SK-N-SH (cell line): ENCODE data around the gene SAMM50. TPM values are rescaled to one million over a fixed set of nuclear protein-coding genes. Genes with fewer than 3 reads are reported as not detected.

Experiments used
- CTCF ChIA-PET: fragments of 300-600, 350-600 bp; formaldehyde crosslinking; extraction: SDS; loops from one replicate; lab custom pipeline; 2021; lab: Yijun Ruan, JAX
- POLR2A ChIA-PET: fragments of 350-600 bp; sonication (Branson Sonifier 250); formaldehyde crosslinking; extraction: SDS; loops from one replicate; lab custom pipeline; 2020; ENCODE audit warnings: antibody characterized with exemption, inconsistent platforms; lab: Yijun Ruan, JAX
- DNase-seq: peaks from one replicate; pipeline ENCODE4 v3.0.0; 2012
- H2AFZ ChIP-seq: fragments of 200-600 bp; sonication (generic); 2 replicates; pipeline ENCODE4 v1.8.1; 2016; ENCODE audit warnings: antibody characterized with exemption, mild to moderate bottlenecking, low read depth
- H3F3A ChIP-seq: fragments of 200-600 bp; sonication (generic); replicated peaks from 2 replicates; pipeline ENCODE3; 2016; ENCODE audit warnings: antibody characterized with exemption, mild to moderate bottlenecking; ENCODE audit not compliant: insufficient read depth
- H3K27ac ChIP-seq, 2 experiments: fragments of 200-500 bp in 1 of 2; fragments of 200-600 bp in 1 of 2; sonication (Bioruptor generic) in 1 of 2; sonication (generic), shearing (Covaris generic) in 1 of 2; 2 replicates each; pipeline versions ENCODE4 v1.5.1 to v1.6.1; 2014 to 2016; ENCODE audit warnings: low read depth in 2 of 2, inconsistent platforms in 1 of 2, low read length in 1 of 2, mild to moderate bottlenecking in 1 of 2, mixed read lengths in 1 of 2
- H3K27me3 ChIP-seq: fragments of 200-600 bp; sonication (generic), shearing (Covaris generic); 2 replicates; pipeline ENCODE4 v1.6.1; 2016; ENCODE audit warnings: mixed run types; ENCODE audit not compliant: insufficient read depth
- H3K36me3 ChIP-seq, 2 experiments: fragments of 200-500 bp in 1 of 2; fragments of 200-600 bp in 1 of 2; sonication (Bioruptor generic) in 1 of 2; sonication (generic) in 1 of 2; replicated peaks in 1 of 2; 2 replicates each; pipeline versions ENCODE3 to v1.5.1; 2014 to 2016; ENCODE audit warnings: low read length in 1 of 2, mild to moderate bottlenecking in 1 of 2; ENCODE audit not compliant: insufficient read depth in 2 of 2, control insufficient read depth in 1 of 2
- H3K4me1 ChIP-seq, 2 experiments: fragments of 200-500 bp in 1 of 2; fragments of 200-600 bp in 1 of 2; sonication (Bioruptor generic) in 1 of 2; sonication (generic), shearing (Covaris generic) in 1 of 2; 2 replicates each; pipeline versions ENCODE4 v1.5.1 to v1.6.1; 2014 to 2016; ENCODE audit warnings: low read depth in 1 of 2, low read length in 1 of 2, mixed run types in 1 of 2; ENCODE audit not compliant: insufficient read depth in 2 of 2, control insufficient read depth in 1 of 2
- H3K4me2 ChIP-seq: fragments of 200-600 bp; sonication (generic), shearing (Covaris generic); 2 replicates; pipeline ENCODE4 v1.6.1; 2017; ENCODE audit warnings: mixed run types
- H3K4me3 ChIP-seq, 2 experiments: fragments of 200-500 bp in 1 of 2; fragments of 200-600 bp in 1 of 2; sonication (Bioruptor generic) in 1 of 2; sonication (generic), shearing (Covaris generic) in 1 of 2; 2 replicates each; pipeline versions ENCODE4 v1.5.1 to v1.8.1; 2014 to 2016; ENCODE audit warnings: low read depth in 2 of 2, inconsistent platforms in 1 of 2, low read length in 1 of 2, mild to moderate bottlenecking in 1 of 2, mixed read lengths in 1 of 2, moderate library complexity in 1 of 2
- H3K79me2 ChIP-seq: fragments of 200-600 bp; sonication (generic); 2 replicates; pipeline ENCODE4 v1.8.1; 2017; ENCODE audit warnings: mild to moderate bottlenecking; ENCODE audit not compliant: insufficient read depth
- H3K9ac ChIP-seq: fragments of 200-600 bp; sonication (generic); 2 replicates; pipeline ENCODE4 v1.6.1; 2017; ENCODE audit warnings: mixed run types
- H3K9me2 ChIP-seq: fragments of 200-600 bp; sonication (generic); 2 replicates; pipeline ENCODE4 v1.6.1; 2017; ENCODE audit warnings: mixed run types
- H3K9me3 ChIP-seq: fragments of 200-600 bp; sonication (generic); 2 replicates; pipeline ENCODE4 v1.6.1; 2017; ENCODE audit warnings: mixed run types, mild to moderate bottlenecking, moderate library complexity
- H4K20me1 ChIP-seq: fragments of 200-600 bp; sonication (generic); 2 replicates; pipeline ENCODE4 v1.6.1; 2017; ENCODE audit warnings: mild to moderate bottlenecking, mixed run types; ENCODE audit not compliant: insufficient read depth
- CHD2 ChIP-seq: fragments of 150-350 bp; IDR thresholded peaks from 2 replicates; pipeline ENCODE4 v1.6.1; 2018; ENCODE audit warnings: low read length; ENCODE audit not compliant: partially characterized antibody
- EP300 ChIP-seq, 2 experiments: IDR thresholded peaks; 2 replicates each; pipeline versions ENCODE4 v1.4.0 to v1.6.1; 2012; ENCODE audit warnings: borderline replicate concordance in 1 of 2, low read depth in 1 of 2, low read length in 1 of 2
- EZH2phosphoT487 ChIP-seq: fragments of 200-600 bp; sonication (generic); IDR thresholded peaks from 2 replicates; pipeline ENCODE4 v1.6.1; 2017; ENCODE audit warnings: low read depth, mixed run types, mild to moderate bottlenecking, antibody characterized with exemption, moderate library complexity, borderline replicate concordance
- FOXJ3 ChIP-seq: sonication (generic); formaldehyde crosslinking; IDR thresholded peaks from 2 replicates; pipeline ENCODE4 v1.5.1; 2020; ENCODE audit warnings: mild to moderate bottlenecking, missing genetic modification reagents
- GATA2 ChIP-seq: sonication (generic); formaldehyde crosslinking; IDR thresholded peaks from 2 replicates; pipeline ENCODE4 v1.5.0; 2020; ENCODE audit warnings: mild to moderate bottlenecking, missing genetic modification reagents
- JUND ChIP-seq: IDR thresholded peaks from 2 replicates; pipeline ENCODE4 v1.4.0; 2012
- MEF2A ChIP-seq: IDR thresholded peaks from 2 replicates; pipeline ENCODE4 v1.4.0; 2012; ENCODE audit warnings: low read depth, borderline replicate concordance
- NFIC ChIP-seq: IDR thresholded peaks from 2 replicates; pipeline ENCODE4 v1.4.0; 2012; ENCODE audit warnings: borderline replicate concordance
- RCOR1 ChIP-seq: fragments of 150-350 bp; IDR thresholded peaks from 2 replicates; pipeline ENCODE4 v1.6.1; 2017; ENCODE audit warnings: antibody characterized with exemption, low read length
- RXRA ChIP-seq: IDR thresholded peaks from 2 replicates; pipeline ENCODE4 v1.4.0; 2012; ENCODE audit warnings: low read depth, mild to moderate bottlenecking, borderline replicate concordance
- SIN3A ChIP-seq: IDR thresholded peaks from 2 replicates; pipeline ENCODE4 v1.6.1; 2012; ENCODE audit warnings: low read depth, mild to moderate bottlenecking, low read length, moderate library complexity, borderline replicate concordance
- TCF12 ChIP-seq: IDR thresholded peaks from 2 replicates; pipeline ENCODE4 v1.4.0; 2012
- TEAD4 ChIP-seq: IDR thresholded peaks from 2 replicates; pipeline ENCODE4 v1.4.0; 2012; ENCODE audit warnings: mild to moderate bottlenecking, borderline replicate concordance; ENCODE audit not compliant: insufficient read depth
- WGBS: methylation state at CpG from one replicate; pipeline ENCODE4 v1.1.6; 2017; ENCODE audit warnings: low lambda C conversion rate; 5-methylcytosine and 5-hydroxymethylcytosine counted together
- polyA plus RNA-seq, 3 experiments: library from polyadenylated mRNA; depleted of rRNA; stranded (reverse); fragments of >200 nt; gene quantifications; 2 replicates each; pipeline ENCODE4 v1.2.3, GENCODE V29; 2012
- TF ChIP-seq, protein P1 (sequence below): IDR thresholded peaks from 2 replicates; pipeline ENCODE4 v1.4.0; 2012; ENCODE audit warnings: low read depth, borderline replicate concordance
- TF ChIP-seq, protein P2 (sequence below): IDR thresholded peaks from 2 replicates; pipeline ENCODE4 v1.4.0; 2012; ENCODE audit warnings: low read depth, borderline replicate concordance

SAMM50 gene
- polyA plus RNA-seq, 1 of the 3 experiments (the other 2 are of a cell fraction): 49.6 TPM

DNA sequence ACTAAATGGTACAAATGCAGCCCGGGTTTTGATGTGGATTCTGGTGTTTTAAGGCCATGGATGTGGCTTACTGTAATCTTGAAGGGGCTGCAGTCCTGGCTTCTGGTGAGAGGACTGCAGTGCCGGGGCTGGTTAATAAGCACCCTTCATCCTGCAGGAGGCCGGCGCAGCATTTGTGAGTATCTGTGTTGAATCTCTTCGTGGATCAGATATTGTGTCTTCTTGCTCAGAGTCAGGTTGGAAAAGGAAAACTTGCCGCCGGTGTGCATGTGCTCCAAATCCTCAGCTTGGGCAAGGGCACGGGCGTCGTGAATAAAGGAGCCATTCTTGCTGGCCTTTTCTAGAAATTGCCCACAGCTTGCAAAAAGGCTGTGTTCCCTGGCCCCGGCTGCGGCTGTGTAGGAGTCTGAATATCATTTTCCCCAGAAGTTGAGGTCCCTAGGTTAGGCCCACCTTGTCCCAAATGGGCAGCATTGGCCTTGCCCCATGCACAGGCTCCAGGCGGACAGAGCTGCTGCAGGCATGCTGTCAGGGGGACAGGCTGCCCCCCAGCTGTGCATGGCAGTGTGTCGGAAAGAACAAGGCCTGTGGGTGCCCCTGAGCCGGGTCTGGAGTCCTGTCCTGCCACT, 39.9 kb downstream of the SAMM50 start:
- Histone ChIP-seq H3K9ac (no peak overlapping the region), H2AFZ (no peak overlapping the region), H4K20me1 (peaks cover 4% of the 10 kb centered on the region; the same call in 1 of the 2 replicates), H3K4me3 (no peak overlapping the region), H3K27me3 (no peaks in the 10 kb centered on the region), H3K4me2 (no peak overlapping the region), H3F3A (peaks cover 10% of the 10 kb centered on the region), H3K4me1 (peaks cover 0 to 6% of the 10 kb centered on the region in 2 experiments; a peak in 1 of 4 replicates), H3K79me2 (no peaks in the 10 kb centered on the region), H3K9me2 (no peaks in the 10 kb centered on the region), H3K36me3 (peaks cover 42 to 82% of the 10 kb centered on the region in 2 experiments), H3K9me3 (no peaks in the 10 kb centered on the region), H3K27ac (no peak overlapping the region)
- POLR2A ChIA-PET: no interaction called here
- TF ChIP-seq TEAD4 (no peak), RXRA (no peak), EZH2phosphoT487 (no peak), JUND (no peak), FOXJ3 (CRISPR knock-in tag) (no peak), NFIC (no peak), EP300 (IDR thresholded peaks at IDR 0.05; ENCODE audit: borderline replicate concordance in 1 of 2, low read depth in 1 of 2, low read length in 1 of 2) (no peak), TCF12 (no peak)
- TF ChIP-seq, protein P1, sequence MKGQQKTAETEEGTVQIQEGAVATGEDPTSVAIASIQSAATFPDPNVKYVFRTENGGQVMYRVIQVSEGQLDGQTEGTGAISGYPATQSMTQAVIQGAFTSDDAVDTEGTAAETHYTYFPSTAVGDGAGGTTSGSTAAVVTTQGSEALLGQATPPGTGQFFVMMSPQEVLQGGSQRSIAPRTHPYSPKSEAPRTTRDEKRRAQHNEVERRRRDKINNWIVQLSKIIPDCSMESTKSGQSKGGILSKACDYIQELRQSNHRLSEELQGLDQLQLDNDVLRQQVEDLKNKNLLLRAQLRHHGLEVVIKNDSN: no peak
- TF ChIP-seq, protein P2, sequence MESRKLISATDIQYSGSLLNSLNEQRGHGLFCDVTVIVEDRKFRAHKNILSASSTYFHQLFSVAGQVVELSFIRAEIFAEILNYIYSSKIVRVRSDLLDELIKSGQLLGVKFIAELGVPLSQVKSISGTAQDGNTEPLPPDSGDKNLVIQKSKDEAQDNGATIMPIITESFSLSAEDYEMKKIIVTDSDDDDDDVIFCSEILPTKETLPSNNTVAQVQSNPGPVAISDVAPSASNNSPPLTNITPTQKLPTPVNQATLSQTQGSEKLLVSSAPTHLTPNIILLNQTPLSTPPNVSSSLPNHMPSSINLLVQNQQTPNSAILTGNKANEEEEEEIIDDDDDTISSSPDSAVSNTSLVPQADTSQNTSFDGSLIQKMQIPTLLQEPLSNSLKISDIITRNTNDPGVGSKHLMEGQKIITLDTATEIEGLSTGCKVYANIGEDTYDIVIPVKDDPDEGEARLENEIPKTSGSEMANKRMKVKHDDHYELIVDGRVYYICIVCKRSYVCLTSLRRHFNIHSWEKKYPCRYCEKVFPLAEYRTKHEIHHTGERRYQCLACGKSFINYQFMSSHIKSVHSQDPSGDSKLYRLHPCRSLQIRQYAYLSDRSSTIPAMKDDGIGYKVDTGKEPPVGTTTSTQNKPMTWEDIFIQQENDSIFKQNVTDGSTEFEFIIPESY: no peak
- no peak for DNase-seq
- CTCF ChIA-PET: interaction anchor here (3.1 to 8.2 kb wide), 3 partner anchors 74 to 630 kb away, joined by 19 to 234 read pairs (median 121); no protein-coding TSS in a partner anchor
- whole genome bisulfite sequencing: 86% methylated on average over 10 of the region's 15 CpGs

DNA sequence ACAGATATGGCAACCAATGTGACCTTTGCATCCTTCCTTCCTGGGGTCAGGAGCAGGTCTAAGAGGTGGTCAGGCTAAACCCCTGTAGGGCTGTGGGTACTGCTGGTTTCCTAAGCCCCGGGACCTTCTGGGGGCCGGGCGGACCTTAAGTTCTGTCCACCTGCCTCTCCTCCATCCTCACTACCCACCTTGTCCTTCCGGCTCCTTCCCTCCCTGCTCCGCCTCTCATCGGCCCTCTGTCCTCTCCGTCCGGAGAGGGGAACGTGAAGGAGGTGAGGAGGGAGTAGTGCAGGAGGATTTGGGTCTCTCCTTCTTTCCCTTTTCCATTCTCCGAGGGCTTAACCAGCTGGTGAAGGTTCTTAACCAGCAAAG, 40.5 kb downstream of the SAMM50 start:
- peaks cover 0 to 6% of the 10 kb centered on the region in 2 experiments; a peak in 1 of 4 replicates for H3K4me1 ChIP-seq
- CTCF ChIA-PET: interaction anchor here (7.1 to 8.2 kb wide), 2 partner anchors 90 to 629 kb away, joined by 121 to 234 read pairs; no protein-coding TSS in a partner anchor
- H3F3A ChIP-seq: peaks cover 12% of the 10 kb centered on the region
- no peak overlapping the region for H2AFZ ChIP-seq
- DNase-seq: no peak
- H4K20me1 ChIP-seq: peaks cover 4% of the 10 kb centered on the region; the same call in 1 of the 2 replicates
- H3K27me3 ChIP-seq: no peaks in the 10 kb centered on the region
- POLR2A ChIA-PET: no interaction called here
- H3K4me2 ChIP-seq: no peak overlapping the region
- WGBS: 96% methylated on average over 10 of the region's 10 CpGs
- H3K27ac ChIP-seq: no peak overlapping the region
- no peaks in the 10 kb centered on the region for H3K9me2 ChIP-seq
- peaks cover 41 to 80% of the 10 kb centered on the region in 2 experiments for H3K36me3 ChIP-seq
- no peaks in the 10 kb centered on the region for H3K79me2 ChIP-seq
- TF ChIP-seq TEAD4 (no peak), CHD2 (no peak), MEF2A (no peak), SIN3A (no peak), GATA2 (no peak), EZH2phosphoT487 (no peak), RCOR1 (no peak)
- H3K4me3 ChIP-seq: no peak overlapping the region
- H3K9me3 ChIP-seq: no peaks in the 10 kb centered on the region
- no peak overlapping the region for H3K9ac ChIP-seq
